NB4 (cell line): ENCODE measurements around the gene ZNF426.
"Not testable (repeated sequence)": the region's sequence is repeated elsewhere in the genome, so short reads cannot be mapped to it uniquely, and the experiment has no call there.

Source experiments
- POLR2A ChIP-seq: IDR thresholded peaks from 2 replicates; pipeline ENCODE4 v1.6.1; 2011; ENCODE audit warnings: mild to moderate bottlenecking; ENCODE audit not compliant: insufficient read length; ENCODE audit errors: extremely low read depth
- TF ChIP-seq, protein P1 (sequence below): IDR thresholded peaks from one replicate; pipeline ENCODE4 v1.5.1; 2012; ENCODE audit warnings: low read depth, low read length

DNA sequence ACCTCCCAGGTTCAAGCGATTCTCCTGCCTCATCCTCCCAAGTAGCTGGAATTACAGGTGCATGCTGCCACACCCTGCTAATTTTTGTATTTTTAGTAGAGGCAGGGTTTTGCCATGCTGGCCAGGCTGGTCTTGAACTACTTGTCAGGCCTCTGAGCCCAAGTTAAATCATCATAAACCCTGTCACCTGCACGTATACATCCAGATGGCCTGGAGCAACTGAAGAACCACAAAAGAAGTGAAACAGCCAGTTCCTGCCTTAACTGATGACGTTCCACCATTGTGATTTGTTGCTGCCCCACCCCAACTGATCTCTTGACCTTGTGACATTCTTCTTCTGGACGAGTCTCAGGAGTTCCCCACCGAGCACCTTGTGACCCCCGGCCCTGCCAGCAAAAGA, 756 bp upstream of the ZNF426 start:
- TF ChIP-seq, protein P1, sequence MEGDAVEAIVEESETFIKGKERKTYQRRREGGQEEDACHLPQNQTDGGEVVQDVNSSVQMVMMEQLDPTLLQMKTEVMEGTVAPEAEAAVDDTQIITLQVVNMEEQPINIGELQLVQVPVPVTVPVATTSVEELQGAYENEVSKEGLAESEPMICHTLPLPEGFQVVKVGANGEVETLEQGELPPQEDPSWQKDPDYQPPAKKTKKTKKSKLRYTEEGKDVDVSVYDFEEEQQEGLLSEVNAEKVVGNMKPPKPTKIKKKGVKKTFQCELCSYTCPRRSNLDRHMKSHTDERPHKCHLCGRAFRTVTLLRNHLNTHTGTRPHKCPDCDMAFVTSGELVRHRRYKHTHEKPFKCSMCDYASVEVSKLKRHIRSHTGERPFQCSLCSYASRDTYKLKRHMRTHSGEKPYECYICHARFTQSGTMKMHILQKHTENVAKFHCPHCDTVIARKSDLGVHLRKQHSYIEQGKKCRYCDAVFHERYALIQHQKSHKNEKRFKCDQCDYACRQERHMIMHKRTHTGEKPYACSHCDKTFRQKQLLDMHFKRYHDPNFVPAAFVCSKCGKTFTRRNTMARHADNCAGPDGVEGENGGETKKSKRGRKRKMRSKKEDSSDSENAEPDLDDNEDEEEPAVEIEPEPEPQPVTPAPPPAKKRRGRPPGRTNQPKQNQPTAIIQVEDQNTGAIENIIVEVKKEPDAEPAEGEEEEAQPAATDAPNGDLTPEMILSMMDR, result not testable (repeated sequence)
- TF ChIP-seq POLR2A, result not testable (repeated sequence)
